T-cell (primary cell): ENCODE results near the gene MSN. TPM values are rescaled to one million over a fixed set of nuclear protein-coding genes. Genes with fewer than 3 reads are reported as not detected.
"Not testable (repeated sequence)": the region's sequence is repeated elsewhere in the genome, so short reads cannot be mapped to it uniquely, and the experiment has no call there.

Experiments
- ATAC-seq, 4 experiments: fragments of 200-7000 bp in 3 of 4; fragments of 150-1000 bp in 1 of 4; cut with Tn5 transposase; replicated peaks in 1 of 4; 1 replicate in 3 of 4; 2 replicates in 1 of 4; pipeline ENCODE4 v1.10.0; 2021; ENCODE audit warnings: moderate library complexity in 3 of 4, mild to moderate bottlenecking in 2 of 4, moderate number of reproducible peaks in 1 of 4
- CTCF ChIA-PET, 2 donors: fragments of 300-600 bp; sonication (Branson Sonifier 250); formaldehyde crosslinking; loops; one replicate each; lab custom pipeline; 2022; ENCODE audit warnings: antibody characterized with exemption in 2 of 2; lab: Charles Lee
- POLR2A ChIA-PET, 2 donors: fragments of 300-600 bp; sonication (Branson Sonifier 250); formaldehyde crosslinking; loops; one replicate each; lab custom pipeline; 2022; ENCODE audit warnings: antibody characterized with exemption in 2 of 2; lab: Charles Lee
- DNase-seq, 35 experiments: peaks; one replicate each; pipeline versions ENCODE4 v3.0.0 to v3.0.0-alpha.2; 2013 to 2023
- H3K27ac ChIP-seq: one replicate; pipeline ENCODE4 v1.5.1; 2013; ENCODE audit warnings: low read length
- H3K27me3 ChIP-seq, 2 experiments: replicated peaks in 1 of 2; 1 replicate in 1 of 2; 2 replicates in 1 of 2; pipeline versions ENCODE4 v1.6.1 to v1.7.0; 2013; ENCODE audit warnings: low read length in 1 of 2, mixed read lengths in 1 of 2; ENCODE audit not compliant: control insufficient read depth in 2 of 2, insufficient read depth in 2 of 2; ENCODE audit errors: extremely low read depth in 1 of 2
- H3K36me3 ChIP-seq, 2 donors: 1 replicate in 1 of 2; 2 replicates in 1 of 2; pipeline versions ENCODE4 v1.6.1 to v1.7.0; 2013; ENCODE audit warnings: low read length in 1 of 2; ENCODE audit not compliant: control insufficient read depth in 2 of 2, insufficient read depth in 1 of 2; ENCODE audit errors: extremely low read depth in 1 of 2
- H3K4me1 ChIP-seq, 2 experiments: 1 replicate in 1 of 2; 2 replicates in 1 of 2; pipeline versions ENCODE4 v1.6.1 to v1.7.0; 2013; ENCODE audit warnings: low read length in 2 of 2, mixed read lengths in 1 of 2; ENCODE audit not compliant: insufficient read depth in 2 of 2, control insufficient read depth in 1 of 2; ENCODE audit errors: extremely low read depth in 1 of 2
- H3K4me3 ChIP-seq, 2 donors: 1 replicate in 1 of 2; 2 replicates in 1 of 2; pipeline versions ENCODE4 v1.5.1 to v1.7.0; 2013; ENCODE audit warnings: mild to moderate bottlenecking in 2 of 2, low read length in 1 of 2, moderate library complexity in 1 of 2; ENCODE audit not compliant: control insufficient read depth in 1 of 2; ENCODE audit errors: extremely low read depth in 1 of 2
- H3K9me3 ChIP-seq: 2 replicates; pipeline ENCODE4 v1.7.0; 2013
- H3K27ac Mint-ChIP-seq, 2 donors: one replicate each; pipeline ENCODE4 v1.8.0; 2020 to 2021; ENCODE audit warnings: mild to moderate bottlenecking in 2 of 2, mixed read lengths in 2 of 2
- H3K27me3 Mint-ChIP-seq, 2 donors: one replicate each; pipeline ENCODE4 v1.8.0; 2021 to 2022; ENCODE audit warnings: mixed read lengths in 2 of 2
- H3K36me3 Mint-ChIP-seq: one replicate; pipeline ENCODE4 v1.8.0; 2021; ENCODE audit warnings: mixed read lengths
- H3K4me1 Mint-ChIP-seq, 3 donors: one replicate each; pipeline ENCODE4 v1.8.0; 2020 to 2022; ENCODE audit warnings: mixed read lengths in 3 of 3, mild to moderate bottlenecking in 1 of 3
- H3K4me3 Mint-ChIP-seq, 3 donors: one replicate each; pipeline ENCODE4 v1.8.0; 2020 to 2022; ENCODE audit warnings: mild to moderate bottlenecking in 3 of 3, mixed read lengths in 3 of 3, moderate library complexity in 3 of 3
- H3K9me3 Mint-ChIP-seq, 3 donors: one replicate each; pipeline ENCODE4 v1.8.0; 2020 to 2022; ENCODE audit warnings: mixed read lengths in 3 of 3
- WGBS: methylation state at CpG from one replicate; pipeline ENCODE4 v1.1.5; 2013; ENCODE audit warnings: missing lambda C conversion rate; ENCODE audit not compliant: insufficient coverage; 5-methylcytosine and 5-hydroxymethylcytosine counted together
- total RNA-seq, 35 experiments: library from RNA in 6 of 35; stranded (reverse) in 6 of 35; fragments of 120-200 nt in 1 of 35; gene quantifications; one replicate each; pipeline versions ENCODE4 v1.2.1 to v1.2.4 and lab custom pipeline; 2013 to 2026

MSN gene
- total RNA-seq, 5 donors from 2014 or later (not counting 1 experiment from before 2014, with no cell fraction given): 324 to 383 (median 348) TPM

DNA sequence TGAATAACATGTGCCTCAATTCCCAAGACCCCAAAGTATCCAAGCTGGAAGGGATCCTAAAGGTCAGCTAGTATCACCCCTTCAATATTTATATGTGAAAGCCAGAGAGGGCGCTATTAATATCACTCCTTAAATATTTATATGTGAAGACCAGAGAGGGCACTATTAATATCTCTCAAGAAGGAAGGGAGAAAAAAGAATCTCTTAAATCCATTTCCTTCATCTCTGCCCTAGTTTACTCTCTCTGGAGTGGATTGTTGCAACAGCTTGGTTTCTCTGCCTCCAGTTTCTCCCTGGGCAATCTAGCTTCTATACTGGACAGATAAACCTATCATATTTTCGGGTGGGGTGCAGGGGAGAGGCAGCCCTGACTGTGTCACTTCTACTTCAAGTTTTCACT, 31.6 kb upstream of the MSN start:
- no CpG with 5 or more reads among the region's 2 CpGs for WGBS
- POLR2A ChIA-PET: interaction anchor here in 1 of 2 donors (0.7 kb wide), 1 partner anchor 50 kb away, joined by 9 read pairs; no protein-coding TSS in a partner anchor
- H3K27ac Mint-ChIP-seq: no peak overlapping the region
- no peak overlapping the region for H3K4me3 Mint-ChIP-seq
- Histone ChIP-seq H3K4me1 (no peaks in the 10 kb centered on the region), H3K4me3 (no peak overlapping the region), H3K9me3 (no peaks in the 10 kb centered on the region), H3K27ac (no peak overlapping the region), H3K36me3 (no peaks in the 10 kb centered on the region), H3K27me3 (no peaks in the 10 kb centered on the region)
- ATAC-seq (no peak), DNase-seq (no peak)
- peaks cover 0 to 8% of the 10 kb centered on the region in 2 donors for H3K27me3 Mint-ChIP-seq
- peaks cover 2 to 17% (median 8%) of the 10 kb centered on the region in 3 donors for H3K4me1 Mint-ChIP-seq
- H3K36me3 Mint-ChIP-seq: no peaks in the 10 kb centered on the region
- CTCF ChIA-PET: no interaction called here
- no peaks in the 10 kb centered on the region for H3K9me3 Mint-ChIP-seq

DNA sequence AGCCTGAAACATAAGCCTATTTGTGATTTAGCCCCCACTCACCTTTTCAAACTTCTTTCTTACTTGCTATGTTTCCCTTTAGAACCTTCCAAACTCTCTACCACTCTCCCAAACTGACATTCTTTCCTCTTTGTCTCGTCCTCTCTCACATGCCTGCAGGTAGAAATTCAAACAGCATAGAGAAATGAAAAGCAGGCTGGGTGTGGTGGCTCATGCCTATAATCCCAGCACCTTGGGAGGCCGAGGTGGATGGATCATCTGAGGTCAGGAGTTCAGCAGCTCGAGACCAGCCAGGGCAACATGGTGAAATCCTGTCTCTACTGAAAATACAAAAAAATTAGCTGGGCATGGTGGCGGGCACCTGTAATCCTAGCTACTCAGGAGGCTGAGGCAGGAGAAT, 31.2 kb upstream of the MSN start:
- H3K4me3 Mint-ChIP-seq, H3K27me3 Mint-ChIP-seq, H3K36me3 ChIP-seq, H3K27me3 ChIP-seq, ATAC-seq, H3K27ac ChIP-seq, H3K4me1 ChIP-seq, H3K27ac Mint-ChIP-seq, DNase-seq, H3K9me3 Mint-ChIP-seq, H3K36me3 Mint-ChIP-seq, CTCF ChIA-PET, H3K4me3 ChIP-seq, H3K9me3 ChIP-seq: not testable (repeated sequence)
- no CpG with 5 or more reads among the region's 4 CpGs for WGBS
- H3K4me1 Mint-ChIP-seq: peaks cover 2 to 17% (median 8%) of the 10 kb centered on the region in 3 donors
- POLR2A ChIA-PET: interaction anchor here in 1 of 2 donors (0.7 kb wide), 1 partner anchor 50 kb away, joined by 9 read pairs; no protein-coding TSS in a partner anchor

DNA sequence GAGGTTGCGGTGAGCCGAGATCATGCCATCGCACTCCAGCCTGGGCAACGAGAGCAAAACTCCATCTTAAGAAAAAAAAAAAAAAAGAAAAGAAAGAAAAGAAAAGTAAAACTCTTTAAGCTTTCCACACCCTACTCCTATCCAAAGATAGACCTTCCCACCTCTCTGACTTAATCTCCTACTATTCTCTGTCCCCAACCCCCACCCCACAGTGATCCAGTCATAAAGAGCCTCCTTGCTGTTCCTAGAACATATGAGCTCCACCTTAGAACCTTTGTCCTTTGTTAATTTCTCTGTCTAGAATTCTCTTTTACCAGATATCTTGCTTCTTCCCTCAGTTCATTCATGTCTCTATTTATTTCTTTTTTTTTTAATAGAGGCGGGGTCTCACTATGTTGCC, 30.1 kb upstream of the MSN start:
- ChIA-PET POLR2A (no interaction called here), CTCF (interaction anchor here in 1 of 2 donors (0.6 kb wide), 2 partner anchors 20 to 213 kb away, joined by 3 to 4 read pairs; no protein-coding TSS in a partner anchor)
- Histone ChIP-seq H3K9me3 (no peaks in the 10 kb centered on the region), H3K36me3 (no peaks in the 10 kb centered on the region), H3K4me3 (no peak overlapping the region), H3K4me1 (no peaks in the 10 kb centered on the region), H3K27ac (no peak overlapping the region), H3K27me3 (no peaks in the 10 kb centered on the region)
- no CpG with 5 or more reads among the region's 5 CpGs for WGBS
- Mint-ChIP-seq H3K4me3 (no peak overlapping the region), H3K4me1 (peaks cover 2 to 18% (median 8%) of the 10 kb centered on the region in 3 donors), H3K27ac (no peak overlapping the region), H3K27me3 (peaks cover 0 to 5% of the 10 kb centered on the region in 2 donors), H3K36me3 (no peaks in the 10 kb centered on the region), H3K9me3 (no peaks in the 10 kb centered on the region)
- DNase-seq (no peak), ATAC-seq (no peak)

DNA sequence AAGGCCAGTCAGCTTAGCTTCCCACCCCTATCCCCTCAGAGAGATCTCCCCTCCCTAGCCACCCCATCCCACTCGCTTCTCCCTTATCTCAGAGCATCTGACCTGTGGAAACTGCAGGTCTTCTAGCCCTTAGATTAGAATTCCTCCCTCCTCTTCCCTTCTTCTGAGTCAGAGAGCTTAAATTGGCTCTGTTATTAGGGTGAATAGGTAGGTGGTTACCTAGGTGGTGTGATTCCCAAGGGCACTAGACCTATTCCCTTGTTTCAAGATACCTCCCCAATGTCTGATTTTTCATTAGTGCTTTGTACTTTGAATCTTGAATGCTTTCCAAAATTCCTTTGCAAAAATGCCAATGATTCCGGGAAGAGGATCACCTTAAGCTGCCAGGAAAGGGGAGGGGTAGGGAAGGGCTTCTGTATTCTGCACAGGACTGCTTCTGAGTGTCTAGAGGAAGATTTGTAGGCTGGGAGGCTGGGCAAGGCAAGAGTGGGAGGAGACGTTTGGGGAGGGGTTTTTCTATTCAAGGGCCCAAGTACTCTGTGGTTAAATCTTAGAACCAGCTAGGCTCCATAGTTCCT, 24.5 kb upstream of the MSN start:
- H3K27ac Mint-ChIP-seq: no peak overlapping the region
- 60% methylated on average over 2 of the region's 3 CpGs for WGBS

GRCh38 chrX:65643531-65644052, 23.9 kb upstream of the MSN start:
- Mint-ChIP-seq H3K9me3 (no peaks in the 10 kb centered on the region), H3K4me1 (peaks cover 25 to 53% (median 26%) of the 10 kb centered on the region in 3 donors), H3K27me3 (peaks cover 0 to 4% of the 10 kb centered on the region in 2 donors), H3K36me3 (no peaks in the 10 kb centered on the region), H3K27ac (no peak overlapping the region), H3K4me3 (no peak overlapping the region)
- no peaks in the 10 kb centered on the region for H3K36me3 ChIP-seq
- H3K4me1 ChIP-seq: no peaks in the 10 kb centered on the region
- CTCF ChIA-PET: no interaction called here
- no peak overlapping the region for H3K27ac ChIP-seq
- H3K27me3 ChIP-seq: no peaks in the 10 kb centered on the region
- no peak overlapping the region for H3K4me3 ChIP-seq
- ATAC-seq (no peak), DNase-seq (no peak)
- no CpG with 5 or more reads among the region's 1 CpG for WGBS
- no peaks in the 10 kb centered on the region for H3K9me3 ChIP-seq
- POLR2A ChIA-PET: no interaction called here

More for the DNA sequence above, 24.5 kb upstream of the MSN start:
- no peaks in the 10 kb centered on the region for H3K4me1 ChIP-seq
- no peaks in the 10 kb centered on the region for H3K36me3 ChIP-seq
- POLR2A ChIA-PET: interaction anchor here in 1 of 2 donors (0.6 kb wide), 1 partner anchor 27 kb away, joined by 3 read pairs; no protein-coding TSS in a partner anchor
- Mint-ChIP-seq H3K27me3 (peaks cover 0 to 4% of the 10 kb centered on the region in 2 donors), H3K36me3 (no peaks in the 10 kb centered on the region), H3K4me1 (peaks cover 25 to 55% (median 28%) of the 10 kb centered on the region in 3 donors), H3K4me3 (no peak overlapping the region), H3K9me3 (no peaks in the 10 kb centered on the region)
- H3K27me3 ChIP-seq: no peaks in the 10 kb centered on the region
- no peak overlapping the region for H3K4me3 ChIP-seq
- H3K27ac ChIP-seq: no peak overlapping the region
- CTCF ChIA-PET: no interaction called here
- no peak for DNase-seq
- H3K9me3 ChIP-seq: no peaks in the 10 kb centered on the region
- ATAC-seq: peak in 1 of 4 experiments; percentile 38

- H3K4me1 ChIP-seq: no peaks in the 10 kb centered on the region
- H3K36me3 ChIP-seq: no peaks in the 10 kb centered on the region
- no peak overlapping the region for H3K4me3 ChIP-seq
- DNase-seq: peak in 2 of 35 experiments; percentile 7 to 16
- ChIA-PET POLR2A (no interaction called here), CTCF (no interaction called here)
- no peaks in the 10 kb centered on the region for H3K9me3 Mint-ChIP-seq
- WGBS: no CpG with 5 or more reads among the region's 1 CpG
- ATAC-seq: peak in 3 of 4 experiments; percentile 43 to 68 (median 67)
- H3K4me1 Mint-ChIP-seq: peaks cover 23 to 44% (median 26%) of the 10 kb centered on the region in 3 donors
- no peak overlapping the region for H3K27ac ChIP-seq
- no peaks in the 10 kb centered on the region for H3K27me3 ChIP-seq
- no peak overlapping the region for H3K4me3 Mint-ChIP-seq
- no peaks in the 10 kb centered on the region for H3K9me3 ChIP-seq
- H3K36me3 Mint-ChIP-seq: no peaks in the 10 kb centered on the region
- no peak overlapping the region for H3K27ac Mint-ChIP-seq
- peaks cover 0 to 4% of the 10 kb centered on the region in 2 donors for H3K27me3 Mint-ChIP-seq
Observed at GRCh38 chrX:65644621-65645289, 22.7 kb upstream of the MSN start.
